ENCODE measurements around the gene MYL7. TPM values are rescaled to one million over a fixed set of nuclear protein-coding genes. Genes with fewer than 3 reads are reported as not detected.

The MYL7 gene
- total RNA-seq, 1 experiment from 2014 or later = 5.7 TPM

DNA sequence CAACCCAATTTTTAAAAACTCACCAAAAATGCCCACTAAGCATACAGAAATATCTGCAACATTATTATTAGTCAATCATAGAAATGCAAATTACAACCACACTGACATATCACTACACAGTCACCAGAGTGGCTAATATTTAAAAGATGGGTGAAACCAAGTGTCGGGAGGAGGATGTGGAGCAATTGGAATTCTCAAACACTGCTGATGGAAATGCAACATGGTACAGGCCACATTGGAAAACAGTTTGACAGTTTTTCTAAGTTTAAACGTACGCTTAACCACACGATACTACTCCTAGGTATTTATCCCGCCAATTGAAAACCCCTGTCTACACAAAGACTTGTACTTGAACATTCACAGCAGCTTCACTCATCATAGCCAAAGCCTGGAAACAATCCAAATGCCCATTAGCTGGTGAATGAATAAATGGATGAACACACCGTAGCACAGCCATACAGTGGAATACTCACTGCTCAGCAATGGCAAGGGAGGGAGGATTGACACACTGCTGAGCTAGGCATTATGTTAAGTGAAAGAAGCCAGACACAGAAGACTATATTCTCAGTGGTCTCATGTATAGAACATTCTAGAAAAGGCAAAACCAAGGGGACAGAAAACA is 31.8 kb upstream of the MYL7 start:
- no peak overlapping the region for H2AFZ ChIP-seq (ENCODE audit: low read length)
- no peak overlapping the region for H2BK15ac ChIP-seq (ENCODE audit: low read depth, low read length)
- no peak overlapping the region for H2BK20ac ChIP-seq (ENCODE audit: low read depth, low read length, poor library complexity, severe bottlenecking)
- H3K79me2 ChIP-seq (ENCODE audit: insufficient read depth, low read length) = no peaks in the 10 kb centered on the region
- Mint-ChIP-seq H3K36me3 (ENCODE audit: insufficient read depth in 1 of 3, low read depth in 3 of 3) (no peaks in the 10 kb centered on the region), H3K9me3 (peaks cover 2 to 3% of the 10 kb centered on the region in 2 experiments; a peak in 4 of 5 replicates), H3K27ac (no peak overlapping the region), H3K4me3 (no peak overlapping the region), H3K4me1 (peaks cover 10 to 12% of the 10 kb centered on the region in 2 experiments), H3K27me3 (ENCODE audit: low read depth) (peaks cover 43% of the 10 kb centered on the region)
- no peak overlapping the region for H4K5ac ChIP-seq (ENCODE audit: insufficient read length, low read depth, low read length)
- H2BK120ac ChIP-seq (ENCODE audit: low read depth, low read length, poor library complexity, severe bottlenecking) = no peak overlapping the region
- H2AK5ac ChIP-seq (ENCODE audit: insufficient read length, low read length) = no peak overlapping the region
- H4K8ac ChIP-seq (replicated peaks; ENCODE audit: insufficient read length, low read depth, low read length) = no peak overlapping the region
- H3K23me2 ChIP-seq (ENCODE audit: insufficient read length, low read depth, low read length, poor library complexity, severe bottlenecking) = no peaks in the 10 kb centered on the region
- H3K27ac ChIP-seq (ENCODE audit: insufficient read length, low read depth, low read length) = no peak overlapping the region
- no peaks in the 10 kb centered on the region for H3K27me3 ChIP-seq (ENCODE audit: insufficient read depth, low read length)
- no peaks in the 10 kb centered on the region for H3K9me3 ChIP-seq (ENCODE audit: control insufficient read depth, low read depth, low read length)
- no peak overlapping the region for H2BK12ac ChIP-seq (ENCODE audit: insufficient read length, low read depth, low read length)
- TF ChIP-seq, protein P1, sequence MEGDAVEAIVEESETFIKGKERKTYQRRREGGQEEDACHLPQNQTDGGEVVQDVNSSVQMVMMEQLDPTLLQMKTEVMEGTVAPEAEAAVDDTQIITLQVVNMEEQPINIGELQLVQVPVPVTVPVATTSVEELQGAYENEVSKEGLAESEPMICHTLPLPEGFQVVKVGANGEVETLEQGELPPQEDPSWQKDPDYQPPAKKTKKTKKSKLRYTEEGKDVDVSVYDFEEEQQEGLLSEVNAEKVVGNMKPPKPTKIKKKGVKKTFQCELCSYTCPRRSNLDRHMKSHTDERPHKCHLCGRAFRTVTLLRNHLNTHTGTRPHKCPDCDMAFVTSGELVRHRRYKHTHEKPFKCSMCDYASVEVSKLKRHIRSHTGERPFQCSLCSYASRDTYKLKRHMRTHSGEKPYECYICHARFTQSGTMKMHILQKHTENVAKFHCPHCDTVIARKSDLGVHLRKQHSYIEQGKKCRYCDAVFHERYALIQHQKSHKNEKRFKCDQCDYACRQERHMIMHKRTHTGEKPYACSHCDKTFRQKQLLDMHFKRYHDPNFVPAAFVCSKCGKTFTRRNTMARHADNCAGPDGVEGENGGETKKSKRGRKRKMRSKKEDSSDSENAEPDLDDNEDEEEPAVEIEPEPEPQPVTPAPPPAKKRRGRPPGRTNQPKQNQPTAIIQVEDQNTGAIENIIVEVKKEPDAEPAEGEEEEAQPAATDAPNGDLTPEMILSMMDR (conservative IDR thresholded peaks at IDR 0.05) = no peak
- H3K79me1 ChIP-seq (ENCODE audit: insufficient read depth, low read depth, low read length, poor library complexity, severe bottlenecking) = no peaks in the 10 kb centered on the region
- DNase-seq = no peak
- H4K20me1 ChIP-seq (ENCODE audit: control insufficient read depth, insufficient read depth, insufficient read length) = no peaks in the 10 kb centered on the region
- H3K14ac ChIP-seq (ENCODE audit: insufficient read depth, low read length) = no peak overlapping the region
- no peak overlapping the region for H3T11ph ChIP-seq (ENCODE audit: low read length)
- WGBS (ENCODE audit: extremely low coverage, insufficient read length, low lambda C conversion rate) = no CpG with 5 or more reads among the region's 6 CpGs
- no peak overlapping the region for H3K23ac ChIP-seq (ENCODE audit: insufficient read length, low read depth, low read length)
- H4K91ac ChIP-seq (ENCODE audit: insufficient read length, low read depth, low read length) = no peak overlapping the region
- H3K4me2 ChIP-seq (ENCODE audit: insufficient read depth, insufficient read length, low read length) = no peak overlapping the region
- no peak overlapping the region for H3K18ac ChIP-seq (ENCODE audit: insufficient read length, low read depth, low read length)
- H3K4me1 ChIP-seq (ENCODE audit: insufficient read depth, low read length) = no peaks in the 10 kb centered on the region
- H3K4ac ChIP-seq (ENCODE audit: low read depth, low read length) = no peak overlapping the region
- no peak overlapping the region for H3K56ac ChIP-seq (ENCODE audit: insufficient read length, low read depth, low read length)
- H2BK5ac ChIP-seq (ENCODE audit: insufficient read length, low read length) = no peak overlapping the region
- no peak overlapping the region for H3K9ac ChIP-seq (ENCODE audit: extremely low read depth, insufficient read length, low read length)

Measured in H9 (cell line).